ENCODE data around the gene FHIT.

Gene FHIT

DNA sequence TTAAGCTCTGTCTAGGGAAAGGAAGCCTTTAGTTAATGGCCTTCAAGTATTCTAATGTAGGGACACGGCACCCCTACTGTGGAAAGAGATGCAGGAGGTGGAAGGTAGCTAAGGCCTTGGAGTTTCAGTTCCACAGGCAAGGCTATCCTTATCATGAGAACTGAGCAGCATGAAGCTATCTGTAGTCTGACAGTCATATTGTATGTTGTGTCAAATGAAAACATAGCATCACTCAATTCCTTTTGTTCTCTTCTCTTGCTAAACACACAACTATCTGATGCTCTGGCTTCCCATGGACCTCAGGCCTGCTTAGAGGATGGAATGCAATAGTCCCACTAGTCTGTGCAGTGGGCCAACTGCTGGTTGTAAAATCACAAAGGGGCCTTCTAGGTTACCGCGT lies 380.9 kb downstream of the FHIT start:
- H3K4me2 ChIP-seq (ENCODE audit: low read depth, low read length, poor library complexity, severe bottlenecking) = no peak overlapping the region
- no peak overlapping the region for H3K9ac ChIP-seq (ENCODE audit: low read length)
- H3K9me2 ChIP-seq (replicated peaks; ENCODE audit: insufficient read depth, low read length) = no peaks in the 10 kb centered on the region
- no peaks in the 10 kb centered on the region for H3F3A ChIP-seq (ENCODE audit: insufficient read depth)
- H3K4me3 ChIP-seq (ENCODE audit: insufficient read depth, low read length, poor library complexity, severe bottlenecking) = no peak overlapping the region
- no peaks in the 10 kb centered on the region for H4K20me1 ChIP-seq (ENCODE audit: low read depth, low read length)
- no peaks in the 10 kb centered on the region for H3K9me3 ChIP-seq (ENCODE audit: insufficient read depth, low read length)
- H3K27me3 ChIP-seq (ENCODE audit: low read length) = no peaks in the 10 kb centered on the region
- H2AFZ ChIP-seq (ENCODE audit: low read depth, low read length, severe bottlenecking) = no peak overlapping the region
- no peak overlapping the region for H3K27ac ChIP-seq (ENCODE audit: low read depth, low read length)
- TF ChIP-seq EZH2phosphoT487 (conservative IDR thresholded peaks at IDR 0.05; ENCODE audit: low read length) = no peak
- TF ChIP-seq, protein P1, sequence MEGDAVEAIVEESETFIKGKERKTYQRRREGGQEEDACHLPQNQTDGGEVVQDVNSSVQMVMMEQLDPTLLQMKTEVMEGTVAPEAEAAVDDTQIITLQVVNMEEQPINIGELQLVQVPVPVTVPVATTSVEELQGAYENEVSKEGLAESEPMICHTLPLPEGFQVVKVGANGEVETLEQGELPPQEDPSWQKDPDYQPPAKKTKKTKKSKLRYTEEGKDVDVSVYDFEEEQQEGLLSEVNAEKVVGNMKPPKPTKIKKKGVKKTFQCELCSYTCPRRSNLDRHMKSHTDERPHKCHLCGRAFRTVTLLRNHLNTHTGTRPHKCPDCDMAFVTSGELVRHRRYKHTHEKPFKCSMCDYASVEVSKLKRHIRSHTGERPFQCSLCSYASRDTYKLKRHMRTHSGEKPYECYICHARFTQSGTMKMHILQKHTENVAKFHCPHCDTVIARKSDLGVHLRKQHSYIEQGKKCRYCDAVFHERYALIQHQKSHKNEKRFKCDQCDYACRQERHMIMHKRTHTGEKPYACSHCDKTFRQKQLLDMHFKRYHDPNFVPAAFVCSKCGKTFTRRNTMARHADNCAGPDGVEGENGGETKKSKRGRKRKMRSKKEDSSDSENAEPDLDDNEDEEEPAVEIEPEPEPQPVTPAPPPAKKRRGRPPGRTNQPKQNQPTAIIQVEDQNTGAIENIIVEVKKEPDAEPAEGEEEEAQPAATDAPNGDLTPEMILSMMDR (IDR thresholded peaks at IDR 0.05; ENCODE audit: insufficient read depth, low read length, poor library complexity, severe bottlenecking) = no peak
- H3K36me3 ChIP-seq (ENCODE audit: low read length) = no peaks in the 10 kb centered on the region
- H3K79me2 ChIP-seq (ENCODE audit: insufficient read depth, low read length) = no peaks in the 10 kb centered on the region

DNA sequence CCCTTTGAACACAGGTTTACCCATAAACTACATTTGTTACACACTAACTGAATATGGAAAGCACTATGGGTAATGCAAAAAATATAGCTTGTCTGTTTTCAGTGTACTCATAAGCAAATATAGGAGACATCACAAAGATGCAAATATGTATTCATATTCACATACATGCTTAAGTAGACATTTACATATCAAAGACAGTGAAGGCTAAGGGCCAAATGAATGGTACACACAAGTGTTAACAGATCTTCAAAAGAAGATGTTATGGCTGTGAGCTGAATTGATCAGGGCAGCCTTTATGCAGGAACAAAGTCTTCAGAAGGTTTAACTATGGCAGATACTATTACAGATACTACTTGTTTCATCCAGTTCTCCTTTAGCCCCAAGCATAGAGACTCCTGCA lies 384.1 kb downstream of the FHIT start:
- Histone ChIP-seq H2AFZ (ENCODE audit: low read depth, low read length, severe bottlenecking) (no peak overlapping the region), H3K4me3 (ENCODE audit: insufficient read depth, low read length, poor library complexity, severe bottlenecking) (no peak overlapping the region), H3K9me2 (replicated peaks; ENCODE audit: insufficient read depth, low read length) (no peaks in the 10 kb centered on the region), H3K79me2 (ENCODE audit: insufficient read depth, low read length) (no peaks in the 10 kb centered on the region), H3K9me3 (ENCODE audit: insufficient read depth, low read length) (no peaks in the 10 kb centered on the region), H3K9ac (ENCODE audit: low read length) (no peak overlapping the region), H3K27ac (ENCODE audit: low read depth, low read length) (no peak overlapping the region), H3K27me3 (ENCODE audit: low read length) (no peaks in the 10 kb centered on the region), H4K20me1 (ENCODE audit: low read depth, low read length) (no peaks in the 10 kb centered on the region), H3K36me3 (ENCODE audit: low read length) (no peaks in the 10 kb centered on the region), H3F3A (ENCODE audit: insufficient read depth) (no peaks in the 10 kb centered on the region), H3K4me2 (ENCODE audit: low read depth, low read length, poor library complexity, severe bottlenecking) (no peak overlapping the region)
- TF ChIP-seq EZH2phosphoT487 (conservative IDR thresholded peaks at IDR 0.05; ENCODE audit: low read length) = no peak
- TF ChIP-seq, protein P1 (IDR thresholded peaks at IDR 0.05; ENCODE audit: insufficient read depth, low read length, poor library complexity, severe bottlenecking) = no peak

DNA sequence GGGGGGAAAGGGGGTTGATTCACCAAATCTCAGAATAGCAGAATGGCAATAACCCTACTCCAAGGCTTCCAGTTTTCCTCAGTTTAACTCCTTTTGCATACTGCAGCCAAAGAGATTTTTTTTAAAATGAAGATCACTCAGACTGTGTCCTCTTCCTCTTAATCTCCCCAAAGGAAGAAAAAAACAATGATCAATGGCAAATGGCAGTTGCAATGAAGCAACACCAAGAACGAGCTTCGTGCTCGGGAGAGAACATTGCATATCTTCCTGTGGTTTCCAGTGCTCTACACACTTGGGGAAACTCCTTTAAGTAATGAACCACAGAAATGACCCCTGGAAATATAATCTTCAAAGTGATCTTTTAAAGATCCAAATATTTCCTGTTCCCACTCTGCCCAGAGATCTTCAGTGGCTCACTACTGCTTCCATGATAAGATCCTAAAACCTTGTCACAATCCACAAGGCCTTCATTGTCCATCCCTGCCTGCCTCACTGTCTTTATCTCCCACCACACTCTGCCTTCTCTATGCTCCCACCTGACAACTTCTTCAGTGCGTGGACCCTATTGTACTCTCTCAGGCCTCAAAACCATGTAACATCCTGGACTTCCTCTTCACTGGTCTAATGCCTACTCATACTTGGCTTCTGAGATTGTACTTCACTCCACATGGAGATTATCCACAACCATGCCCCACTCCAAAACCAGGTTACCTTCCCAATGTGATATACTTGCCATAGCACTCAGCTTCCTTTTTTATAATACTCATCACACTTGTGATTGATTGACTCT lies 394.8 kb downstream of the FHIT start:
- H3K27ac ChIP-seq (ENCODE audit: low read depth, low read length) = no peak overlapping the region
- TF ChIP-seq, protein P1 (IDR thresholded peaks at IDR 0.05; ENCODE audit: insufficient read depth, low read length, poor library complexity, severe bottlenecking) = no peak
- TF ChIP-seq EZH2phosphoT487 (conservative IDR thresholded peaks at IDR 0.05; ENCODE audit: low read length) = no peak
- H3K9ac ChIP-seq (ENCODE audit: low read length) = no peak overlapping the region
- H3K79me2 ChIP-seq (ENCODE audit: insufficient read depth, low read length) = no peaks in the 10 kb centered on the region
- no peaks in the 10 kb centered on the region for H3K36me3 ChIP-seq (ENCODE audit: low read length)
- H3K27me3 ChIP-seq (ENCODE audit: low read length) = no peaks in the 10 kb centered on the region
- H3K9me3 ChIP-seq (ENCODE audit: insufficient read depth, low read length) = no peaks in the 10 kb centered on the region; the same call in 1 of the 2 replicates
- H3F3A ChIP-seq (ENCODE audit: insufficient read depth) = 0 out of 2 replicates have a peak, but pooled peaks cover 3% of the 10 kb centered on the region
- H3K4me3 ChIP-seq (ENCODE audit: insufficient read depth, low read length, poor library complexity, severe bottlenecking) = no peak overlapping the region
- H4K20me1 ChIP-seq (ENCODE audit: low read depth, low read length) = no peaks in the 10 kb centered on the region
- H2AFZ ChIP-seq (ENCODE audit: low read depth, low read length, severe bottlenecking) = no peak overlapping the region
- H3K9me2 ChIP-seq (replicated peaks; ENCODE audit: insufficient read depth, low read length) = no peaks in the 10 kb centered on the region
- H3K4me2 ChIP-seq (ENCODE audit: low read depth, low read length, poor library complexity, severe bottlenecking) = no peak overlapping the region
